H1 (cell line): ENCODE results near the gene GPC3. TPM values are rescaled to one million over a fixed set of nuclear protein-coding genes. Genes with fewer than 3 reads are reported as not detected.

ENCODE experiments used
- CTCF ChIA-PET: fragments of 300-600 bp; sonication (Branson Sonifier 250); formaldehyde crosslinking; loops from one replicate; lab custom pipeline; 2021; ENCODE audit not compliant: partially characterized antibody; lab: Charles Lee
- POLR2A ChIA-PET: fragments of 300-600 bp; sonication (Branson Sonifier 250); formaldehyde crosslinking; loops from one replicate; lab custom pipeline; 2021; ENCODE audit warnings: inconsistent platforms; ENCODE audit not compliant: partially characterized antibody; lab: Charles Lee
- DNase-seq, 2 experiments: peaks; one replicate each; pipeline versions ENCODE4 v3.0.0 to v3.0.0-alpha.2; 2010 to 2022; ENCODE audit warnings: low spot score in 2 of 2, low read depth in 1 of 2, mixed read lengths in 1 of 2
- FAIRE-seq: peaks from 2 replicates; lab custom pipeline; 2011; peaks lifted over from hg19 to GRCh38; lab: Jason Lieb, UNC
- H2AFZ ChIP-seq: 2 replicates; pipeline ENCODE4 v1.8.1; 2012; ENCODE audit warnings: low read length, inconsistent platforms
- H2AK5ac ChIP-seq: 2 replicates; pipeline ENCODE4 v1.6.1; 2013; ENCODE audit warnings: low read depth, low read length
- H2BK120ac ChIP-seq: replicated peaks from 2 replicates; pipeline ENCODE3; 2013; ENCODE audit warnings: low read depth, low read length, inconsistent platforms
- H2BK12ac ChIP-seq: 2 replicates; pipeline ENCODE4 v1.6.1; 2013; ENCODE audit warnings: low read depth, low read length
- H2BK15ac ChIP-seq: 2 replicates; pipeline ENCODE4 v1.6.1; 2013; ENCODE audit warnings: low read length
- H2BK20ac ChIP-seq: 2 replicates; pipeline ENCODE4 v1.6.1; 2013; ENCODE audit warnings: low read length
- H2BK5ac ChIP-seq: 2 replicates; pipeline ENCODE4 v1.6.1; 2013; ENCODE audit warnings: low read depth, low read length
- H3K14ac ChIP-seq: 2 replicates; pipeline ENCODE4 v1.6.1; 2013; ENCODE audit warnings: inconsistent platforms; ENCODE audit not compliant: insufficient read length
- H3K18ac ChIP-seq: 2 replicates; pipeline ENCODE4 v1.6.1; 2013; ENCODE audit warnings: low read length; ENCODE audit errors: extremely low read depth
- H3K23ac ChIP-seq: 2 replicates; pipeline ENCODE4 v1.6.1; 2013; ENCODE audit warnings: inconsistent platforms; ENCODE audit not compliant: insufficient read length
- H3K23me2 ChIP-seq: 2 replicates; pipeline ENCODE4 v1.6.1; 2013; ENCODE audit warnings: low read depth, low read length
- H3K27ac ChIP-seq: 2 replicates; pipeline ENCODE4 v1.6.1; 2011; ENCODE audit warnings: low read depth, low read length, inconsistent platforms
- H3K27me3 ChIP-seq, 4 experiments: replicated peaks in 1 of 4; 1 replicate in 1 of 4; 2 replicates in 3 of 4; pipeline versions ENCODE4 v1.6.1 to v1.8.1; 2011 to 2013; ENCODE audit warnings: low read length in 3 of 4, mild to moderate bottlenecking in 3 of 4, inconsistent platforms in 2 of 4, mixed read lengths in 2 of 4, moderate library complexity in 1 of 4; ENCODE audit not compliant: control insufficient read depth in 3 of 4, insufficient read depth in 3 of 4; ENCODE audit errors: extremely low read depth in 1 of 4
- H3K36me3 ChIP-seq, 4 experiments: 2 replicates each; pipeline versions ENCODE4 v1.6.1 to v1.8.1; 2011 to 2013; ENCODE audit warnings: mild to moderate bottlenecking in 4 of 4, low read length in 3 of 4, moderate library complexity in 2 of 4, control low read depth in 1 of 4, inconsistent platforms in 1 of 4; ENCODE audit not compliant: insufficient read depth in 4 of 4, control insufficient read depth in 2 of 4
- H3K4ac ChIP-seq: replicated peaks from 2 replicates; pipeline ENCODE3; 2013; ENCODE audit warnings: low read length, low read depth, mixed read lengths, inconsistent platforms; ENCODE audit not compliant: insufficient read length
- H3K4me1 ChIP-seq, 4 experiments: replicated peaks in 1 of 4; 1 replicate in 1 of 4; 2 replicates in 3 of 4; pipeline versions ENCODE4 v1.6.1 to v1.8.1; 2011 to 2013; ENCODE audit warnings: low read length in 3 of 4, inconsistent platforms in 2 of 4, mixed read lengths in 1 of 4; ENCODE audit not compliant: insufficient read depth in 4 of 4, control insufficient read depth in 3 of 4
- H3K4me2 ChIP-seq, 2 experiments: 2 replicates each; pipeline versions ENCODE4 v1.6.1 to v1.8.1; 2011 to 2013; ENCODE audit warnings: low read depth in 2 of 2, low read length in 2 of 2, control low read depth in 1 of 2, inconsistent platforms in 1 of 2, mild to moderate bottlenecking in 1 of 2; ENCODE audit not compliant: insufficient read depth in 1 of 2
- H3K4me3 ChIP-seq, 4 experiments: fragments of 200-600, 300-600 bp in 1 of 4; sonication (generic), shearing (Covaris generic), sonication (Bioruptor Twin) in 1 of 4; 2 replicates each; pipeline versions ENCODE4 v1.5.1 to v1.8.1; 2011 to 2016; ENCODE audit warnings: low read length in 4 of 4, low read depth in 3 of 4, control low read depth in 2 of 4, inconsistent platforms in 2 of 4, mild to moderate bottlenecking in 2 of 4, mixed read lengths in 1 of 4, moderate library complexity in 1 of 4; ENCODE audit not compliant: insufficient read depth in 2 of 4; ENCODE audit errors: extremely low read depth in 1 of 4
- H3K56ac ChIP-seq: replicated peaks from 2 replicates; pipeline ENCODE3; 2013; ENCODE audit warnings: low read depth, mild to moderate bottlenecking, mixed read lengths, low read length, inconsistent platforms; ENCODE audit not compliant: insufficient read length
- H3K79me1 ChIP-seq: 2 replicates; pipeline ENCODE4 v1.6.1; 2013; ENCODE audit warnings: low read depth, low read length, control low read depth
- H3K79me2 ChIP-seq, 2 experiments: 2 replicates each; pipeline versions ENCODE4 v1.6.1 to v1.8.1; 2012 to 2013; ENCODE audit warnings: low read length in 2 of 2, mild to moderate bottlenecking in 2 of 2, inconsistent platforms in 1 of 2; ENCODE audit not compliant: insufficient read depth in 2 of 2, control insufficient read depth in 1 of 2
- H3K9ac ChIP-seq, 4 experiments: replicated peaks in 1 of 4; 1 replicate in 1 of 4; 2 replicates in 3 of 4; pipeline versions ENCODE4 v1.6.1 to v1.8.1; 2011 to 2013; ENCODE audit warnings: low read depth in 3 of 4, low read length in 3 of 4, control low read depth in 2 of 4, mild to moderate bottlenecking in 2 of 4, moderate library complexity in 2 of 4, inconsistent platforms in 1 of 4; ENCODE audit errors: extremely low read depth in 1 of 4
- H3K9me3 ChIP-seq, 2 experiments: 2 replicates each; pipeline versions ENCODE4 v1.6.1 to v1.8.1; 2012 to 2013; ENCODE audit warnings: mild to moderate bottlenecking in 2 of 2, moderate library complexity in 2 of 2, control low read depth in 1 of 2, inconsistent platforms in 1 of 2, low read depth in 1 of 2, low read length in 1 of 2, mixed read lengths in 1 of 2; ENCODE audit not compliant: insufficient read depth in 2 of 2
- H4K20me1 ChIP-seq, 2 experiments: replicated peaks in 1 of 2; 2 replicates each; pipeline versions ENCODE3 to v1.8.1; 2011 to 2013; ENCODE audit warnings: inconsistent platforms in 2 of 2, low read length in 2 of 2, mild to moderate bottlenecking in 1 of 2; ENCODE audit not compliant: insufficient read depth in 2 of 2, control insufficient read depth in 1 of 2
- H4K5ac ChIP-seq: 2 replicates; pipeline ENCODE4 v1.6.1; 2013; ENCODE audit warnings: low read length, low read depth, mixed read lengths, inconsistent platforms; ENCODE audit not compliant: insufficient read length
- H4K8ac ChIP-seq: 2 replicates; pipeline ENCODE4 v1.8.0; 2013; ENCODE audit warnings: mild to moderate bottlenecking, moderate library complexity, low read length, inconsistent platforms; ENCODE audit not compliant: insufficient read depth; ENCODE audit errors: extremely low read depth
- H4K91ac ChIP-seq: replicated peaks from 2 replicates; pipeline ENCODE3; 2013; ENCODE audit warnings: low read length, mixed read lengths, inconsistent platforms; ENCODE audit not compliant: insufficient read length
- BACH1 ChIP-seq: IDR thresholded peaks from 2 replicates; pipeline ENCODE4 v1.6.1; 2012; ENCODE audit warnings: low read length, improper control_type of control experiment
- BCL11A ChIP-seq, 2 experiments: IDR thresholded peaks; one replicate each; pipeline ENCODE4 v1.6.1; 2011; ENCODE audit warnings: low read depth in 2 of 2, low read length in 2 of 2, mild to moderate bottlenecking in 2 of 2
- CREB1 ChIP-seq: IDR thresholded peaks from 2 replicates; pipeline ENCODE4 v1.6.1; 2012; ENCODE audit warnings: inconsistent platforms
- GABPA ChIP-seq: IDR thresholded peaks from 2 replicates; pipeline ENCODE4 v1.6.1; 2011; ENCODE audit warnings: mild to moderate bottlenecking, low read length, moderate library complexity, borderline replicate concordance; ENCODE audit not compliant: insufficient read depth
- HDAC6 ChIP-seq: IDR thresholded peaks from one replicate; pipeline ENCODE4 v1.7.1; 2012; ENCODE audit warnings: low read depth, mild to moderate bottlenecking, inconsistent platforms, low read length, moderate library complexity
- KDM4A ChIP-seq: IDR thresholded peaks from one replicate; pipeline ENCODE4 v1.7.1; 2012; ENCODE audit warnings: low read depth, mild to moderate bottlenecking, moderate library complexity, low read length, inconsistent platforms; ENCODE audit not compliant: severe bottlenecking
- MAFK ChIP-seq: IDR thresholded peaks from 2 replicates; pipeline ENCODE4 v1.6.1; 2012; ENCODE audit warnings: low read depth, mild to moderate bottlenecking, improper control_type of control experiment, low read length
- TAF1 ChIP-seq: IDR thresholded peaks from 2 replicates; pipeline ENCODE4 v1.6.1; 2011; ENCODE audit warnings: mild to moderate bottlenecking, low read depth, low read length
- TCF12 ChIP-seq: IDR thresholded peaks from 2 replicates; pipeline ENCODE4 v1.6.1; 2011; ENCODE audit warnings: low read depth, mild to moderate bottlenecking, low read length
- TEAD4 ChIP-seq: IDR thresholded peaks from 2 replicates; pipeline ENCODE4 v1.6.1; 2012; ENCODE audit warnings: low read depth, low read length, inconsistent platforms, mixed read lengths
- YY1 ChIP-seq: IDR thresholded peaks from 2 replicates; pipeline ENCODE4 v1.6.1; 2011; ENCODE audit warnings: low read depth, mild to moderate bottlenecking, low read length
- WGBS, 2 experiments: shearing (Covaris generic) in 1 of 2; methylation state at CpG; one replicate each; pipeline versions ENCODE4 v1.1.6 to v1.1.7; 2013 to 2015; ENCODE audit warnings: low lambda C conversion rate in 2 of 2, mixed read lengths in 2 of 2, inconsistent platforms in 1 of 2, low coverage in 1 of 2, missing lambda C conversion rate in 1 of 2; ENCODE audit not compliant: insufficient replicate concordance in 2 of 2, insufficient coverage in 1 of 2, insufficient read length in 1 of 2; ENCODE audit errors: extremely low coverage in 1 of 2, missing lambda C conversion rate in 1 of 2; 5-methylcytosine and 5-hydroxymethylcytosine counted together
- polyA plus RNA-seq, 7 experiments: library from polyadenylated mRNA; depleted of rRNA in 3 of 7; stranded (reverse) in 5 of 7; unstranded in 2 of 7; fragments of >200 nt in 5 of 7; fragments of 200-250 nt in 2 of 7; gene quantifications; 1 replicate in 5 of 7; 2 replicates in 1 of 7; 4 replicates in 1 of 7; pipeline versions ENCODE4 v1.2.1 to v1.2.3, GENCODE V29; 2011 to 2013; ENCODE audit warnings: missing spikeins in 2 of 7, mixed read lengths in 2 of 7
- total RNA-seq: library from RNA; stranded (reverse); fragmentation: NEBNext Ultra II Directional; extraction: Animal tissue kit (Norgen Biotek cat#: 25700); gene quantifications from 2 replicates; pipeline ENCODE4 v1.2.1, GENCODE V29; 2021

Gene GPC3
- total and polyA plus RNA-seq, 2 of the 8 experiments (the other 6 are each of a cell fraction or from before 2014, with no cell fraction given), result 64.8 to 71.9 TPM

DNA sequence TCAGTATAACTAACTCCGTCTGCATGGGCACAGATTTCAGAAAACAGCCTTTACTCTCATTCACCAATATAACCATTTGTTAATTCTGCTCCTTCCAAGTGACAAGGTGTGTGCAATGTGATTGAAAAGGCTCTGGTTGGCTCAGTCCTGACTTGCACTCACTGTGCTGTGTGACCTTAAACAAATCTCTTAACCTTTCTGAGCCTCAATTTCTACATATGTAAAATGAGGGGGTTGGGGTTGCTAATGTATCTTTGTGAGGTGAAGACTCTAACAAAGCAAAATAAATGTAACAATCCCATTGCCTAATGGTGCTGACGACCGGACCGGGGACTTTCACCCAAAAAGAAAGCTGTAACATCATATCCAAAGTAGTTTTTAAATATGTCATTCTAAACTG, 457.6 kb downstream of the GPC3 start:
- H2BK12ac ChIP-seq, result no peak overlapping the region
- no peak overlapping the region for H3K23ac ChIP-seq
- DNase-seq, result no peak
- no peak overlapping the region for H4K91ac ChIP-seq
- no peak overlapping the region for H3K27ac ChIP-seq
- H3K79me1 ChIP-seq, result no peaks in the 10 kb centered on the region
- H4K8ac ChIP-seq, result no peak overlapping the region
- H3K4me3 ChIP-seq, result no peak overlapping the region
- no peaks in the 10 kb centered on the region for H3K27me3 ChIP-seq
- H2AFZ ChIP-seq, result no peak overlapping the region
- no peak overlapping the region for H2AK5ac ChIP-seq
- H4K5ac ChIP-seq, result no peak overlapping the region
- 80% methylated on average over 4 of the region's 4 CpGs; no CpG with 5 or more reads in 1 of the 2 experiments for WGBS, 2 experiments
- no peak overlapping the region for H3K4ac ChIP-seq
- H2BK5ac ChIP-seq, result no peak overlapping the region
- no peak overlapping the region for H3K9ac ChIP-seq
- no peak overlapping the region for H2BK120ac ChIP-seq
- H3K4me2 ChIP-seq, result no peak overlapping the region
- no peak for FAIRE-seq
- ChIA-PET POLR2A (no interaction called here), CTCF (interaction anchor here (0.6 kb wide), 1 partner anchor 75 kb away, joined by 3 read pairs; no protein-coding TSS in a partner anchor)
- H3K79me2 ChIP-seq, result no peaks in the 10 kb centered on the region
- H3K9me3 ChIP-seq, result no peaks in the 10 kb centered on the region
- H4K20me1 ChIP-seq, result no peaks in the 10 kb centered on the region
- H3K18ac ChIP-seq, result no peak overlapping the region
- no peaks in the 10 kb centered on the region for H3K36me3 ChIP-seq
- no peaks in the 10 kb centered on the region for H3K23me2 ChIP-seq
- no peak overlapping the region for H2BK20ac ChIP-seq
- H3K14ac ChIP-seq, result no peak overlapping the region
- peaks cover 0 to 7% (median under 1%) of the 10 kb centered on the region in 4 experiments; a peak in 2 of 7 replicates for H3K4me1 ChIP-seq
- no peak overlapping the region for H2BK15ac ChIP-seq
- no peak overlapping the region for H3K56ac ChIP-seq
- TF ChIP-seq MAFK (no peak), GABPA (no peak), BACH1 (no peak), TEAD4 (no peak), TCF12 (no peak), YY1 (no peak), CREB1 (no peak), HDAC6 (no peak), BCL11A (IDR thresholded peaks at IDR 0.05; ENCODE audit: low read depth in 2 of 2, low read length in 2 of 2) (no peak), TAF1 (no peak), KDM4A (no peak)
